Erythroblast (primary cell): ENCODE measurements around the gene SQSTM1.

Experiments used
- GATA1 ChIP-seq: IDR thresholded peaks from 2 replicates; pipeline ENCODE4 v1.6.1; 2011; ENCODE audit warnings: low read depth, mild to moderate bottlenecking, control low read depth, low read length, moderate library complexity
- POLR2A ChIP-seq: IDR thresholded peaks from 2 replicates; pipeline ENCODE4 v1.6.1; 2011; ENCODE audit warnings: mild to moderate bottlenecking, low read length

- TF ChIP-seq POLR2A (no peak), GATA1 (no peak)
These were observed 46.3 kb upstream of the SQSTM1 start for GRCh38 chr5:179774442-179774841.
